Activated CD8-positive, alpha-beta memory T cell treated with anti-CD3 and anti-CD28 coated beads, Interleukin-2, amount 50 U/mL, for 48 hours (primary cell): ENCODE results near the gene ZNF407.

Experiments
- DNase-seq: peaks from one replicate; pipeline ENCODE4 v3.0.0-alpha.2; 2020

Gene ZNF407

GRCh38 chr18:74742573-74743243 is 145.0 kb downstream of the ZNF407 start:
- DNase-seq, result no peak

DNA sequence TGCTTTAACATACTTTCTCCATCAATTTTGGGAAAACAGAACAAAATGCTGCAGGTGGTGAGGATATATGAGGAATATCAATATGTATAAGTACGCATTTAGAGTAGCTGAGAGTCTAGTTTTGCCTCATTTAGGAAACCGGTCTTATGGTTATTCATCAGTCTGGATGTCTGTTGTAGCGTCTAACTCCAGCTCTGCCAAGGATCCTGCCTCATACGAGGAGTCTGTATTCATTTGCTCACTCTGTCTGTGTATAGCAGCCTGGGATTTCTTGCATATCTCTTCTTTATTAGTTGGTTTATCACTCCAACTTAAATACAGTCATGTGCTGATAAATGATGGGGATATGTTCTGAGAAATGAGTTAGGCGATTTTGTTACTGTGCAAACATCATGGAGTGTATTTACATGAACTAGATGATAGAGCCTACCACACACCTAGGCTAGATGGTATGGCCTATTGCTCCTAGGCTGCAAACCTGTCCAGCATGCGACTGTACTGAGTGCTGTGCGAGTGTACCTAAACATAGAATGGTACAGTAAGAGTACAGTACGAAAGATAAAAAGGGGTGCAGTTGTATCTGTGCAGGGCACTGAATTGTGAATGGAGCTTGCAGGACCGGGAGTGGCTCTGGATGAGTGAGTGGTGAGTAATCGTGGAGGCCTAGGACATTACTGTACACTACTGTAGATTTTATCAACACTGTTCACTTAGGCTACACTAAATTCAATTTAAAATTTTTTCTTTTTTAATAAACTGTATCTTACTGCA is 148.1 kb downstream of the ZNF407 start:
- no peak for DNase-seq

DNA sequence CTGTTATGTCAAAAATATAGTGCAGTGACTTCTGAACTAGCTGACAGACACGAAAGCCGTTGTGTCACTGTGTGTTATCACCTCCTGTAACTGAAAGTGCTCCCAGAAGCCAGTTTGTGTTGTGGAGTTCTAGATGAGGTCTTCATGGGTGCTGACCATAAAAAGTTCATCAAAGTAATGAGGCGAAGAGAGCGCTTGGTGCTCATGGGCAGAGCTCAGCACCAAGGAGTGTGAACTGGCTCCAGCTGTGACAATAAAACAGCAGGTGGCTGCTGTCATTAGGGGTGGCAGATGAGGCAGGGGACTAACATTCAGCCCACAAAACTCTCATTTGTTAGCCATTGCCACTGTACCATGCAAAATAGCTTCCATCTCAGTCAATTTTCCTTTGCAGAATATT is 151.1 kb downstream of the ZNF407 start:
- DNase-seq, result no peak

GRCh38 chr18:74758995-74759394 is 161.3 kb downstream of the ZNF407 start:
- no peak for DNase-seq

GRCh38 chr18:74760026-74760425 is 162.4 kb downstream of the ZNF407 start:
- DNase-seq, result no peak

- DNase-seq, result no peak
Measured at GRCh38 chr18:74760436-74760835, 162.8 kb downstream of the ZNF407 start.

- no peak for DNase-seq
Measured at GRCh38 chr18:74766251-74766650, 168.6 kb downstream of the ZNF407 start.

DNA sequence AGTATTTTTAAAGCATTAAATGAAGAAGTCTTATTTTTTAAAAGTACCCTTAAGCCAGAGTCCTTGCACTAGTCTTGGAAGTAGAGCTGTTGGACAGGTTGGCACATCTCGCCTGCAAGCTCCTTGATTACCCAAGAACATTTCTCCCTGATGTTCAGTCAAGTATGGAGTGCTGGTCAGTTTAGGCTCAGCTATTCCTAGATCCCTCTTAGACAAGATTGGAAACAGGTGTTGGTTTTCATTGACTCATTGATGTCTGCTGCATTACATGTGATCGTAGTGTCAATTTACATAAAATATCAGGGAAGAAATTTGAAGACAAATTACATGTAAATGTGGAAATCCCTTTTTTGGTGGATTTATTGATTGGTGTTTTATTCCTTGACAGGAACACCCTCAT is 170.4 kb downstream of the ZNF407 start:
- no peak for DNase-seq

- no peak for DNase-seq
Measured at GRCh38 chr18:74773171-74773624, 175.5 kb downstream of the ZNF407 start.

DNA sequence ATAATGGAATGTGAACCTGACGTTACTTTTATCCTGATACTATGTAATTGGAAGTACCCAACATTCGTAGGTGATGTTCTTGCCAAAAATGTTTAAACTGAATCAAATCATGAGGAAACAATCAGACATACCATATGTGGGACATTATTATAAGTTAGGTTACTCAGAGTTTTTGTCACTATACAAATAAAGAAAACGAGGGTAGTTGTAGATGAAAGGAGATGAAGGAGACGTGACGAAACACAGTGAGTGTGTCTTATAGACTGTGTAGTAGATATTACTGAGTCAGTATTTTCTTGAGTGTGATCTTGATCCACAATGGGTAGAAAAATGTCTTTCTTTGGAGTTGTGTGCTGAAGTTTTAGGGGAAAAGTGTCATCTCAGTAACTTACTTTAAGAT is 176.8 kb downstream of the ZNF407 start:
- no peak for DNase-seq

DNA sequence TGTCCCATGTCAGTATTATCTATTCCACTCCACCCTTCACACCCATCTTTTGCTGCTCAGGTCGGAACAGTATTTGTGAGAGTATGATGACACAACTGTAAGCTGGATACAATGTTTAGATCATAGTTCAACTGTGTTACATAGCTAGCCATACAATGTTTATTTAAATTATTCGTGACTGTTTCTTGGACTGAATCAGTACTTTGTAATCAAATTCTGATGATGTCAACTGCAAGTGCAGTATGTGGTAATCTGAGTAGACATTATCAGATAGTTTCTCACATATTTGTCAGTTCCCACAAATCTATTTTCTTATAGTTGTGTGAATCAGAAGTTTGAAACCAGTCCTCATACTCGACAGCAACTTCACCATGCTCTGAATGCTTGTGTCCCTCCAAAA is 177.6 kb downstream of the ZNF407 start:
- DNase-seq, result no peak

- DNase-seq, result no peak
Measured at GRCh38 chr18:74778191-74778847, 180.6 kb downstream of the ZNF407 start.

GRCh38 chr18:74784752-74785151 is 187.1 kb downstream of the ZNF407 start:
- DNase-seq, result no peak

- no peak for DNase-seq
Measured at GRCh38 chr18:74785632-74786031, 188.0 kb downstream of the ZNF407 start.

DNA sequence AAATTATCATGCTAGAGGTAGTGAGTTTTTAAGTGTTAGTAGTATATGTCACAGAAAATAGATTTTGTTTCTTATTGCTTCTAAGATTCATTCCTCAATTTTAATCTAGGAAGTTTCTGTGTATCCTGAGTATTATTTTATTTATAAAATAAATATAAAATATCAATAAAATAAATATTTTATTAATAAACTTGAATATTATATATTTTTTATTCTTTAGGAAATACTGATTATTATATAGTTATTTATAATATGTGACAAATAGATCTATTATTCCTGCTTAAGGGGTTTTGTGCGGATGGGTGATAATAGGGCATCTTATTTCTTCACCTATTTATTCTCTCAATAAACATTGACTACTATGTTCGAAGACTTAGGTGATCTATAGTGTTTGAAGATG is 191.0 kb downstream of the ZNF407 start:
- DNase-seq, result no peak

DNA sequence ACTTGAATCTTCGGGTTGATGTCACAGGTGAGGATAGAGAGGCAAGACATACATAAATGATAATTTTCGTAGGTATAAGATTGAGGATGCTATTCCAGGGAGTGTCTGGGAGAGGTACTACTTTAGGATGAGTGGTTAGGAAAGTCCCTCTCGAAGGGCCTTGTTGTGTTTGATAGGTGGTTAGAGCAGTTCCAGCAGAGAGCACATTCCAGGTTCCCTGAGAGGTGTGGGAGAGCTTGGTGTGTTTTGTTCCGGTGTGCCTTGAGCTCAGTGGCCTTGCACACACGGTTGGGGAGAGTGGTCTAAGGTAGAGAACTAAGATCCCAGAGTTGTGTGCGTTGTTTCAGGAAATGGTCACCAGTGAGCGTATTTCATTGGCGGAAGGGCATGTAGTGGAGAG is 191.4 kb downstream of the ZNF407 start:
- no peak for DNase-seq

GRCh38 chr18:74790451-74790850 is 192.8 kb downstream of the ZNF407 start:
- no peak for DNase-seq

- no peak for DNase-seq
Measured at GRCh38 chr18:74791501-74792194, 194.0 kb downstream of the ZNF407 start.

GRCh38 chr18:74793746-74794145 is 196.1 kb downstream of the ZNF407 start:
- no peak for DNase-seq

GRCh38 chr18:74795751-74796150 is 198.1 kb downstream of the ZNF407 start:
- DNase-seq, result no peak

GRCh38 chr18:74796211-74796610 is 198.5 kb downstream of the ZNF407 start:
- no peak for DNase-seq

DNA sequence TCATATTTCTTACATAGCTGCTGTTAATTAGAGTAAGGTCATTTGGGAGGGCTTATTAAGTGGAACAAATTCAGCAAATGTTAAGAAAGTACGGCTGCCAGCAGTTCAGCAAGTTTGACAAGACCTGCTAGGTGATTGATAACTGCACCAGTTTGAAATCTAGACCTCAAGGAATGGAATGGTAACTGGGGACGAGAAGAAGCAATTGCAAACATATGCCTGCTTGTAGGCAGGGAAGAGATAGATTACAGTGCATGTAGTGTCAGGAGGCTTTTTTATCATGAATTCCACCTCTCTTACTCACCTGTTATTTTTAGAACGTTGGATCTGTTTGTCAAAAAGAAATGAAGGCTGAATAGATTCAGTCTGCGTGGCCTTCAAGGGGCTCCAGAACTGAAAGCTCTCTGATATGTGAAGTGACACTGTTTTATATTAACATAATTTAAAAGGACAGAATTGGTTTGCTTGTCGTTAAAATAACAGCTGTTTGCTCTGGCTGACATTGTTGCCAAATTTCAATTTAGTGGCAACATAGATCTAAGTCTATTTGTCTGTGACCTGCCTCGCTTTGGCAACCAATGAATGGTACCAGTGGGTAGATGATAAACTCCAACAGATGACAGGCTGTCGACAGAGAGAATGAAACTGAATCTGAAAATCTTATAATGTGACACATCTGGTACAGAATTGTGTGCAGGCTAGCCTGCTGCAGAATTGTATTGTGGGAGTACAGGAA is 199.3 kb downstream of the ZNF407 start:
- no peak for DNase-seq
